HG03064 (cell line): ENCODE results near the gene CPEB1.

Source experiments
- ATAC-seq: cut with Tn5 transposase; IDR thresholded peaks from one replicate; pipeline ENCODE4 v1.9.1; 2021; ENCODE audit warnings: low read depth; ENCODE audit not compliant: unreplicated experiment

The CPEB1 gene

GRCh38 chr15:82599862-82600261 is 47.3 kb downstream of the CPEB1 start:
- ATAC-seq = no peak

DNA sequence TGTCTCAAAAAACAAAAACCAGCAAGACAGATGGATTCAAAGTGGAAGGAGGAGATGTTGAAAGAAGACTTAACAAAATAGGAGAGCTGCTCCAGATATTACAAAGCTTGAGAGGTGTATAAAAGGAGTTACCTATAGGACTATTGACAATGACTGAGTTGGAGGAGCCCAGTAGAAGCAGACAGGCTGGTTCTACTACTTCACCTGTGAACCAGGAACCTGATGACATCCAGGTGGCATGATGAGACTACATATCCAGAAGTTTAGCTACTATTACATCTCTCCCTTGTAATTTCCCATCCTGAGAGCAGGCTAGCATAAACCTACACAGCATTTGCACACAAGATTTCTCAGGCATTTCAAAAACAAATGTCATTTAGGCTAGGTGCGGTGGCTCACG is 49.3 kb downstream of the CPEB1 start:
- no peak for ATAC-seq

DNA sequence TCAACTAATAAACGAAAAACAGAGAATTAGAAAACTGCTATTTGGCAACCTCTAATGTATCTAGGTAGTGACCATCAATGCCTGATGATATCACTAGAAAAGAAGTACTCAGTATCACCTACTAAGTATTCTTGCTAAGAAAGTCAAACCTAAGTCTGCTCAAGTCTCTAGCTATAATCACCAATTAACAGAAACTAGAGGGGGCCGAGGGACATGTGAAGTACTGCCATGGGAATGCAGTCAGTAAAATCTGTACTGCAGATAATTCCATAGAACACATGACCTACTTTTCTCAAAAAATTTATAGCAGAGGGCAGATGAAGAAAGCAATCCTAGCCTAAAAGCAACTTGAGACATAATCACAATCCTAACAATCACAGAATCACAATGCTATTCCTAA is 51.4 kb downstream of the CPEB1 start:
- ATAC-seq = no peak

- no peak for ATAC-seq
Measured at GRCh38 chr15:82595203-82595602, 52.0 kb downstream of the CPEB1 start.

DNA sequence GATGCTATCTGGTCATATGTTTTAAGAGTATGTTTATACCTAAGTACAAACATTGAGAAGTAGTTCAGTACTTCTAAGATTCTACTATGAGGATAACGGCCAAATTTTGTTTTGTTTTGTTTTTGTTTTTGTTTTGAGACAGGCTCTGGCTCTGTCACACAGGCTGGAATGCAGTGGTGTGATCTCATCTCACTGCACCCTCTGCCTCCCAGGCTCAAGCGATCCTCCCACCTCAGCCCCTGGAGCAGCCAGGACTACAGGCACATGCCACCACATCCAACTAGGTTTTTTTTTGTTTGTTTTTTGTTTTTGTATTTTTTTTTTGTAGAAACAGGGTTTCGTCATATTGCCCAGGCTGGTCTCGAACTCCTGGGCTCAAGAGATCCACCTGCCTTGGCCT is 59.4 kb downstream of the CPEB1 start:
- ATAC-seq = no peak

DNA sequence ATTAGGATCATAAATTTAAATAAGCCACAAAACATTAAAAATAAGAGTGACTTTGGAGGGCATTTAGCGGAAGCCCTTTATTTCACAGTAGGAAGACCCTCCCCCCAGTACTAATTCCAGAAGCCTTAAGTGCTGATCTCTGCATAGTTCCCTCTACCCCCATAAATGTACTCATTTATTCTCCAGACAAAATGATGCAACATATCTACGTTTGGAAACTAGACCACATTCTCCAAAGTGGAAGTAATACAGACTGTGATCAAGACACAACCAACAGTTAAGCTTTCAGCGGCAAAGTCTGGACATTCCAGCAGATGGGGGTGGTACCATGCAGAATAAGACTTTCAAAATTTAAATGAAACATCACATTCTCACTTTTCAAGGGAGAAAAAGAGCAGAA is 62.1 kb downstream of the CPEB1 start:
- no peak for ATAC-seq

DNA sequence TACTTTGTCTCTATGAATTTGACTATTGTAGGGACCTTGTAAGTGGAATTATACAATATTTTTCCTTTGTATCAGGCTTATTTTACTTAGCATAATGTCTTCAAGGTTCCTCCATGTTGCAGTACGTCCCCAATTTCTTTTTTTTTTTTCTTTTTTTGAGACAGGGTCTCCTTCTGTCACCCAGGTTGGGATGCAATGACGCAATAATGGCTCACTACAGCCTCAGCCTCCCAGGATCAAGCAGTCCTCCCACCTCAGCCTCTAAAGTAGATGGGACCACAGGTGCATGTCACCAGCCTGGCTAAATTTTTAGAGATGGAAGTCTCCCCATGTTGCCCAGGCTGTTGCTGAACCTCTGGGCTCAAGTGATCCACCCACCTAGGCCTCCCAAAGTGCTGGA is 66.5 kb downstream of the CPEB1 start:
- ATAC-seq = no peak

- no peak for ATAC-seq
Measured at GRCh38 chr15:82575335-82575734, 71.8 kb downstream of the CPEB1 start.

DNA sequence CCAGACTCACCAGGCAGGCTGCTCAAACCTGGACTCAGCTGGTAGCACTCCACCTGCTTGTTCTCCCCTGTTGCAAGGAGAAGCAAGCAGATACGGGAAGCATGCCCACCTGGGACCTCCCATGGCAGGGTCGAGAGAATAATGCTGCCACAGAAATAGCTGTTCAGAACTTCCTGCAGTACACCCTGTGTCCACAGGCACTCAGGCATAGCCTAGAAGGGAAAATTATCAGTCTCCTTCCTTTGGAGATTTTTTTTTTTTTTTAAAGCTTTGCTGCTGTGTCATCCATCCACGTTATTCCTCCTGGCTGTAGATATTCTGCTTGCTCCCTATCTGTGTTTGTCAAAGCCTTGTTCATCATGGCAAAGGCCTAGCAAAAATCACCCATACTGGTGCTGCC is 74.2 kb downstream of the CPEB1 start:
- ATAC-seq = no peak

DNA sequence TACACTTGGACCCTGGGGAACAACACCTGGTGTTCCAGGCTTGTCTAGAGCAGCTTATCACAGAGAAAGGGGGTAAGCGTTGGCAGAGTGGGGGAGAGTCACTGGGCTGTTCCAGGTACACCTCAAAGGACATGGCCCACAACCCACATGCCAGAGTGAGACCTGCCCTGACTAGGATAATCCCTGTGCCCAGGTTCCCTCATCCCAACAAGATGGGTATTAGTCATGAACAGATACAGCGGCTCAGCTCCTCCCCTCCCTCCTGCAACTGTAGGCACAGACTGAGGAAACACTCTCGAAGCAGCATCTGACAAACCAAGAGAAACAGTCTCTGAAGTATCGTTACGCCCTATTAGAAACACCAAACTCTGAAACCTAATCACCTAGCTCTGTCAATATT is 74.9 kb downstream of the CPEB1 start:
- no peak for ATAC-seq

DNA sequence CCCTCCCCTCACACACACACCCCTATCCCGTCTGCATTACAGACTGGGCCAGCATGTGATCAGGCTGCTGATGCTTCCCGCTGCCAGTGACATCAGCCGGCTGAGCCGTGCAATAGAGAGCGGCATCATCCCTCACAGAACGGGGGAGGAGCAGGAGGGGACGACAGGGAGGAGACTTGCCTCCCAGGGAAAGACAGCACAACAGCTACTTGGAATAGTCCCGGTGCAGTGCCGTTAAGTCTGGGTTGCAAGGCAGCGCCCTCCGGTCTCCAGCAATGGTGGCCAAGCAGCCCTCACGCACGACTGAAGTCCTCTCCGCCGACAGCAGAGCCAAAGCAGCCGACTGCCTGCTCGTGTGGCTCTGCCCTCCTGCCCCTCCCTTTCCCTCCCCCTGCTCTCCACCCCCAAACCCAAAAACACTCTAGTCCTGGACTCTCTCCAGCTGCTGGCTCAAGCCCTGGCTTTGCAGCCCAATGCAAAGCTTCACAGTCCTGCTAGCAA is 75.4 kb downstream of the CPEB1 start:
- no peak for ATAC-seq

- no peak for ATAC-seq
Measured at GRCh38 chr15:82570721-82571508, 76.2 kb downstream of the CPEB1 start.

DNA sequence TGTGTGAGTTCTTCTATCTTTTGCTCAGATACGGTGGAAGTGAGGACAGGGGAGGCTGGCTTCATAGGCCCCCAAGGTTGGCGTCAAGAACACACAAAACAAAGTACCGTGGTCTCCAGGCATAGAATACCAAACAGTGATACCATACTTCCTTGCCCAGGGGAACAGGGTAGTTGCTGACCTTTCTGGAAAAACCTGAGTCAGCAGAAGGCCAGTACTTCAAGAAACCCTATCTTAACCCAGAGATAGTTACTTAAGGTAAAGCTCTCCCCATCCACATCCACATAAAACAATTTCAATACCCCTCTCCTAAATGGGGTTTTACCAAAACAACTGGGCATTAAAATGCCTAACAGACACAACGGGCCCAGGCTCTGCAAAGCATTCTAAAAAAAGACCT is 77.3 kb downstream of the CPEB1 start:
- ATAC-seq = no peak

DNA sequence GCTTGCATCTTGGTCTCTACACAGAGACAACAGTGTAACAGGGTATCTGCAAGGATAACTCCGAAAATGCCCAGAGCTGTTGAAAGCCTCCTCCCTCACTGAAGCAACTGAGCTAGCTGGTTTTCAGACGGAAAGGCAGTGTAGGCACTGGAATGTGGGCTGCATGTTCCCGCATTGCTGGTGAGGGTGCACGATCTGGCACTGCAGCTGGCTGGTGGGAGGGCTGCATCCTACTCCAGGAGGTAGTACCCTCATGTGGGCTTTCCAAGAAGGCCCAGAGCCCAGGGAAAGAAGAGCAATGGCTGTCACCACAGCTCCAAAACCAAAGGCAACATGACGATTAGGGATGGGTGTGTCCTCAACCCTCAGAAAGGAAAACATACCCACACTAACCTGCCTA is 78.2 kb downstream of the CPEB1 start:
- ATAC-seq = no peak

- no peak for ATAC-seq
Measured at GRCh38 chr15:82567661-82568060, 79.5 kb downstream of the CPEB1 start.

- no peak for ATAC-seq
Measured at GRCh38 chr15:82566690-82567089, 80.5 kb downstream of the CPEB1 start.

GRCh38 chr15:82558502-82558901 is 88.7 kb downstream of the CPEB1 start:
- ATAC-seq = no peak

DNA sequence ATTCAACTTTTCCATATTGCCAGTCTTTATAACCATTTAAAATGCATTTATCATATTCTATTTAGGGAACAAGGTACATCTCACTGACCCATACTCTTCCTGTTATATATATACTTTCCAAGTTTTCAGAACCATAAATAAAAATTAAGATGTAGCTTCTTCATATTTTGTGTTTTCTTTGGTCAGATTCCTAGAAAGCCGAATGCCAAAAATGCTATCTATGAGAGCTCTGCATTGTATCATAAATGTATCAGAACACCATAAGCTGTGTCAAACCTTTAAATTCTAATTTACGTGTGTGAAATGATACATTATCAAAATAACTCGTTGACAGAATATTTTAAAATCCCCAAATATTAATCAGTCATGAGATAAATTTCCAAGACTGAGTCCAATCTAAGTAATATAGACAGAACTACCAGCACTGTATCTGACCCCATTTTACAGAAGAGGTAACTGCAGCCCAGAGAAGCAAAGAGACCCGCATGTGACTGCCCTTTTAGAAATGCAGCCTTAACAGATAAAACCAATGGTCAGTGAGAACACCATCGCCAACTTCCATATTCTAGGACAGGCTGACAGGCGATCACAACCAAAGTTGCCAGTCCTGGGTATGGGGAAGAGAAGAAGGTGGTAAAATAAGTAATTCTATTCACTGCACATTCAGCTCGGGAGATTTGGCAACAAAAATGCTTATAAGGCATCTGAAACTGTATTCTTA is 90.7 kb downstream of the CPEB1 start:
- no peak for ATAC-seq

DNA sequence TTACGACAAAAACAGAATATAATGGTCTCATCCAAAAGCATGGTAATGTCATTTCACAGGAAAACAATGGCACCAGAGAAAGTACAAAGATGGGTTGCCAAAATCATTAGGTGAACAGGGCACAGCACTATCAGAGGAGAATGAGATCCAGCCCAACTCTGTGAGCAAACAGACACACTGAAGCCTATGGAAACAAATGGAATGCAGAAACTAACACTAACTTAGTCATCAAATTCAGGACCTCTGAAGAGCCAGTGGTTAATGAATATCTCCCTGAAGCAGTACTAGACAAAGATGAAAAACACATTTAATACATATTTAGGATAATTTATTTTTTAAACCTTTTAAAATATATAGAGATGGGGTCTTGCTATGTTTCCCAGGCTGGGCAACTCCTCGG is 92.3 kb downstream of the CPEB1 start:
- ATAC-seq = no peak

DNA sequence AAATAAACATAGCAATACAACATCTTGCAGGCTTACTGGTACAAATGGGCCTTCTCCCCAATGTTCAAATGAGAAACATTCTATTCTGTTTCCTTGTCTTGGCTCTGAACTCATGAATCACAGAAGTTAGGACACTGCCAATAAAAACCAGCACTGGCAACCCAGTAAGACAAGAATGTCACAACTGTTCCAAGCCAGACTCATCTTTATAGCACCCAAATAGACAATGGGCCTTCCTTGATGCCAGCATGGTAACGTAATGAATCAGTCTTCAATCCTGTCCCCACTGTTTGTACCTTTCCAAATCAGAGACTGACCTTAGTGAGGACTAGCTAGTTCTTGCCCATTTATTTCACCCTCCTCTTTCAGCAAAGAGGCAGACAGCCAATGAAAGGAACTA is 92.8 kb downstream of the CPEB1 start:
- no peak for ATAC-seq

DNA sequence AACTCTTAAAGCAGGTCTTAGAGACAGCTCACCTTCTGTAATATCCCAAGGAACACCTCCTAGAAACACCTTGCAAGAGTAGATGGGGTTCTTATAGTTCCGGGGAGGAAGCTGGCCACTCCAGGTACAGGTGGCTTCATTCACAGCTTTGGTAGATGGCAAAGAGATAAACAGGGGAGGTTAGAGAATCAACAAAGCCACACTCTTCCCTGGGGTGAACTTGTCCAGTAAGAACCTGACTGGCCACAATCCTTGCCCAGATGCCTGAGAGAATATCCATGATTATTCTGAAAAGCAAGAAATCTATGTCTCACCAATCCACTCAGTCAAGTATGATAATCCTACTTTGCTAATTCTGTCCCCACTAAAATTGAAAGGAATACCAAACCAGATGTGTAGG is 93.3 kb downstream of the CPEB1 start:
- no peak for ATAC-seq

GRCh38 chr15:82552861-82553260 is 94.3 kb downstream of the CPEB1 start:
- no peak for ATAC-seq
